K562 (cell line): ENCODE measurements around the gene DELE1. TPM values are rescaled to one million over a fixed set of nuclear protein-coding genes. Genes with fewer than 3 reads are reported as not detected.

Experiments
- ATAC-seq: fragments of 200-7000 bp; cut with Tn5 transposase; 3 replicates; pipeline ENCODE4 v1.9.1; 2020; ENCODE audit warnings: moderate library complexity
- BruUV-seq: library from RNA; stranded (reverse); fragments of 400-500 nt; replicated peaks from 2 replicates; lab custom pipeline; 2021; lab: Mats Ljungman, UMichigan
- CTCF ChIA-PET: fragments of 300-600 bp; formaldehyde crosslinking; extraction: SDS; loops from one replicate; lab custom pipeline; 2021; ENCODE audit warnings: low intra/inter-chr PET ratio; lab: Yijun Ruan, JAX
- POLR2A ChIA-PET: fragments of 300-600, 350-650 bp; sonication (Branson Sonifier 250); formaldehyde crosslinking; extraction: SDS; loops from one replicate; lab custom pipeline; 2021; ENCODE audit warnings: antibody characterized with exemption, inconsistent platforms; lab: Yijun Ruan, JAX
- DNase-seq, 4 experiments: peaks; one replicate each; pipeline versions ENCODE4 v3.0.0 to v3.0.0-alpha.2; 2011 to 2018; ENCODE audit warnings: low spot score in 3 of 4, mixed read lengths in 3 of 4; ENCODE audit errors: extremely low read depth in 1 of 4
- FAIRE-seq: peaks from 2 replicates; lab custom pipeline; 2011; peaks lifted over from hg19 to GRCh38; lab: Jason Lieb, UNC
- H2AFZ ChIP-seq: 2 replicates; pipeline ENCODE4 v1.6.0; 2011; ENCODE audit warnings: low read depth, low read length, control low read depth, inconsistent platforms
- H3K27ac ChIP-seq: fragments of 200-600 bp; 3 replicates; pipeline ENCODE4 v1.8.0; 2011; ENCODE audit warnings: low read depth, mild to moderate bottlenecking, control low read depth, inconsistent platforms, low read length, moderate library complexity, mixed read lengths; ENCODE audit errors: extremely low read depth
- H3K27me3 ChIP-seq, 2 experiments: fragments of 300-600 bp in 1 of 2; 2 replicates in 1 of 2; 3 replicates in 1 of 2; pipeline versions ENCODE4 v1.6.0 to v1.8.0; 2011; ENCODE audit warnings: inconsistent platforms in 2 of 2, low read length in 2 of 2, mild to moderate bottlenecking in 1 of 2, mixed read lengths in 1 of 2, moderate library complexity in 1 of 2; ENCODE audit not compliant: control insufficient read depth in 2 of 2, insufficient read depth in 2 of 2
- H3K36me3 ChIP-seq: fragments of 300-600 bp; 3 replicates; pipeline ENCODE4 v1.8.0; 2011; ENCODE audit warnings: mild to moderate bottlenecking, low read length, inconsistent platforms; ENCODE audit not compliant: control insufficient read depth, insufficient read depth
- H3K4me1 ChIP-seq, 2 experiments: fragments of 200-600 bp in 1 of 2; replicated peaks in 1 of 2; 2 replicates in 1 of 2; 3 replicates in 1 of 2; pipeline versions ENCODE4 v1.5.1 to v1.8.0; 2011; ENCODE audit warnings: inconsistent platforms in 2 of 2, low read length in 2 of 2, mild to moderate bottlenecking in 1 of 2, mixed read lengths in 1 of 2, moderate library complexity in 1 of 2; ENCODE audit not compliant: control insufficient read depth in 2 of 2, insufficient read depth in 2 of 2
- H3K4me2 ChIP-seq: 2 replicates; pipeline ENCODE4 v1.6.1; 2011; ENCODE audit warnings: low read length, control low read depth, inconsistent platforms, mixed read lengths; ENCODE audit not compliant: insufficient read depth
- H3K4me3 ChIP-seq: fragments of 200-600 bp; sonication (generic), shearing (Covaris generic); 2 replicates; pipeline ENCODE4 v1.5.1; 2016; ENCODE audit warnings: control low read depth, inconsistent platforms
- H3K79me2 ChIP-seq: fragments of 200-600 bp; 3 replicates; pipeline ENCODE4 v1.8.0; 2011; ENCODE audit warnings: low read length, inconsistent platforms; ENCODE audit not compliant: control insufficient read depth, insufficient read depth
- H3K9ac ChIP-seq, 2 experiments: 2 replicates each; pipeline versions ENCODE4 v1.6.0 to v1.6.1; 2011; ENCODE audit warnings: low read depth in 2 of 2, low read length in 2 of 2, control low read depth in 1 of 2, inconsistent platforms in 1 of 2, mild to moderate bottlenecking in 1 of 2, mixed read lengths in 1 of 2; ENCODE audit not compliant: insufficient read depth in 1 of 2
- H3K9me1 ChIP-seq: one replicate; pipeline ENCODE4 v1.6.0; 2011; ENCODE audit warnings: inconsistent platforms, mild to moderate bottlenecking, low read length, moderate library complexity; ENCODE audit not compliant: control insufficient read depth, insufficient read depth
- H3K9me3 ChIP-seq: replicated peaks from 2 replicates; pipeline ENCODE4 v1.5.1; 2011; ENCODE audit warnings: low read depth, low read length, inconsistent platforms; ENCODE audit not compliant: control insufficient read depth, insufficient read depth
- H4K20me1 ChIP-seq: replicated peaks from 2 replicates; pipeline ENCODE4 v1.6.1; 2011; ENCODE audit warnings: low read length, inconsistent platforms, mixed read lengths; ENCODE audit not compliant: control insufficient read depth, insufficient read depth
- C11orf30 ChIP-seq: fragments of 450-650 bp; IDR thresholded peaks from 2 replicates; pipeline ENCODE4 v1.6.1; 2016; ENCODE audit warnings: low read depth, mild to moderate bottlenecking
- MAFG ChIP-seq: fragments of 450-650 bp; conservative IDR thresholded peaks from 2 replicates; pipeline ENCODE4 v1.6.1; 2016; ENCODE audit warnings: missing genetic modification characterization, missing compliant biosample characterization
- NR1H2 ChIP-seq: sonication (generic); formaldehyde crosslinking; IDR thresholded peaks from 2 replicates; pipeline ENCODE4 v1.4.0; 2020; ENCODE audit warnings: mild to moderate bottlenecking, missing genetic modification reagents
- ZNF316 ChIP-seq: fragments of 450-650 bp; IDR thresholded peaks from 2 replicates; pipeline ENCODE4 v1.6.1; 2016
- WGBS: fragments of 100-300 bp; shearing (Covaris generic); methylation state at CpG from one replicate; pipeline ENCODE4 v1.1.6; 2016; ENCODE audit warnings: low coverage, mixed read lengths; ENCODE audit not compliant: insufficient coverage; ENCODE audit errors: missing lambda C conversion rate; 5-methylcytosine and 5-hydroxymethylcytosine counted together
- in situ Hi-C: fragments of 300-500 bp; cut with MboI; formaldehyde crosslinking; loops from 4 replicates; pipeline ENCODE4 v1.15.0; 2018; ENCODE audit warnings: inconsistent platforms, mixed read lengths
- intact Hi-C: fragments of 100-400 bp; cut with micrococcal nuclease; formaldehyde crosslinking; loops from 2 replicates; pipeline ENCODE4 v1.14.2; 2022
- polyA plus RNA-seq, 8 experiments: library from polyadenylated mRNA; depleted of rRNA in 4 of 8; stranded (reverse) in 5 of 8; unstranded in 3 of 8; fragments of >200 nt; fragmentation: Nextera tagmentation in 2 of 8; fragmentation: Illumina TruSeq in 1 of 8; extraction: Ambion mirVana in 2 of 8; extraction: Trizol in 1 of 8; gene quantifications; 2 replicates each; pipeline versions ENCODE4 v1.2.1 to v1.2.3, GENCODE V29; 2011 to 2014; ENCODE audit warnings: inconsistent platforms in 1 of 8, missing spikeins in 1 of 8
- total RNA-seq, 7 experiments: library from RNA; depleted of rRNA in 6 of 7; stranded (reverse); fragments of >200 nt in 6 of 7; fragmentation: Illumina TruSeq in 2 of 7; extraction: Trizol in 2 of 7; gene quantifications; 2 replicates each; pipeline versions ENCODE4 v1.2.1 to v1.2.3, GENCODE V29; 2011 to 2021; ENCODE audit warnings: low replicate concordance in 1 of 7

Gene DELE1
- total and polyA plus RNA-seq, 9 of the 15 experiments (the other 6 are each of a cell fraction or from before 2014, with no cell fraction given): 16.6 to 74.4 (median 49.8) TPM

DNA sequence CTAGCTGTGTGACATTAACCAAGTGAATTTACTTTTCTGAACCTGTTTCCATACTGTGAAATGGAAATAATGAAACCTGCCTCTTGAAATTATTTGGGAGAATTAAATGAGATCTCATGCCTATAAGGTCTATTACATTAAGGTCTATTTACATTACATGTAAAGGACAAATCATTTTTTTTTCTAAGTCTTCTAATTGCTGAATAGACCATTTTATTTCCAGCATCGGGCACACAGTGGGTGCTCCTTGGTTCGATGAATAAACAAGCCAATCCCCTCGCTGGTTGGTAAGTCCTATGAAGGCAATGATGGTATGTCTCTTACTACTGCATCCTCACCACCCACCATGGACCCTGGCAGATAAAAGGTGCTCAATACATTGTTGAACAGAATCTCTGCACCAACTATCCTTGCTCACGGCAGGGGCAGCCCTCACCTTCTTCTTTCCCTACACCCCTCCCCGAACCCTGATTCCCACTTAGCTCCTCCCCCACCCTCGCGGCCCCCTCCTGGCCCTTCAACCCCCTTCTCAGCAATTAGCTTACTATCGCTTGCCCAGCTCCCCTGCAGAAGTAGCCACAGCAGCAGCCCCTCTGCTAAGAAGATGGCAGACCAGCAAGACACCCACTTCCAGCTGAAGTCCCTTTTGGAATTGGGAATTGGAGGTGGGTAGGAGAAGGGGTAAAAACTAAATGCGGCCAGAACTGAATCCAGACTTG is 48.5 kb upstream of the DELE1 start:
- Histone ChIP-seq H3K4me1 (peaks cover 30 to 46% of the 10 kb centered on the region in 2 experiments; a peak in 4 of 5 replicates), H2AFZ (peak overlapping the region; percentile 56), H3K36me3 (no peaks in the 10 kb centered on the region), H3K9me3 (no peaks in the 10 kb centered on the region), H3K79me2 (no peaks in the 10 kb centered on the region), H3K27ac (no peak overlapping the region), H3K4me3 (peak overlapping the region; percentile 49; the same call in 1 of the 2 replicates), H3K9ac (peak overlapping the region; percentile 19 to 88; a peak in 2 of 4 replicates), H4K20me1 (peaks cover 41% of the 10 kb centered on the region; the same call in 1 of the 2 replicates), H3K9me1 (no peaks in the 10 kb centered on the region), H3K27me3 (peaks cover 20 to 59% of the 10 kb centered on the region in 2 experiments), H3K4me2 (peak overlapping the region; percentile 76)
- ChIA-PET CTCF (no interaction called here), POLR2A (interaction anchor here (0.5 to 0.7 kb wide), 2 partner anchors 49 to 1982 kb away, joined by 3 read pairs; partner anchors contain the start of gene DELE1)
- WGBS: 16% methylated on average over 8 of the region's 9 CpGs
- ATAC-seq: no peak
- peak; percentile 58; the same call in 1 of the 2 replicates for TF ChIP-seq C11orf30
- TF ChIP-seq ZNF316: peak; percentile 83
- TF ChIP-seq MAFG (tag): peak; percentile 24; the same call in 1 of the 2 replicates
- no peak for TF ChIP-seq NR1H2 (CRISPR knock-in tag)
- intact Hi-C loops (no loop called here), in situ Hi-C loops (no loop called here)
- no peak for FAIRE-seq
- TSS peak; percentile 23 for BruUV-seq
- DNase-seq: no peak
